Cardiac muscle cell (in vitro differentiated cells and primary cell): ENCODE data around the gene RASL11B. TPM values are rescaled to one million over a fixed set of nuclear protein-coding genes. Genes with fewer than 3 reads are reported as not detected.
A peak's percentile ranks its signal among the peaks of the same experiment; 100 is the strongest.

Source experiments
- DNase-seq, 2 donors: peaks; one replicate each; pipeline versions ENCODE4 v3.0.0 to v3.0.0-alpha.2; 2010 to 2017; ENCODE audit warnings: low read depth in 1 of 2, low spot score in 1 of 2
- H3K27ac ChIP-seq: fragments of 200-600 bp; sonication (generic); 2 replicates; pipeline ENCODE4 v1.5.1; 2016
- H3K27me3 ChIP-seq: fragments of 200-600 bp; sonication (generic); 2 replicates; pipeline ENCODE4 v1.6.0; 2016; ENCODE audit warnings: control low read depth
- H3K36me3 ChIP-seq: fragments of 200-600 bp; sonication (generic); 2 replicates; pipeline ENCODE4 v1.5.1; 2016; ENCODE audit warnings: control low read depth
- H3K4me1 ChIP-seq: fragments of 200-600 bp; sonication (generic); 2 replicates; pipeline ENCODE4 v1.8.1; 2017; ENCODE audit warnings: low read depth, mild to moderate bottlenecking, mixed run types
- H3K4me3 ChIP-seq: fragments of 200-600 bp; sonication (generic); 2 replicates; pipeline ENCODE4 v1.5.1; 2016; ENCODE audit warnings: mild to moderate bottlenecking
- H3K9me3 ChIP-seq: fragments of 200-600 bp; sonication (generic); 2 replicates; pipeline ENCODE4 v1.5.1; 2017; ENCODE audit warnings: low read depth, mild to moderate bottlenecking, control low read depth
- polyA plus RNA-seq: library from polyadenylated mRNA; unstranded; fragments of >200 nt; fragmentation: Nextera tagmentation; extraction: Ambion mirVana; gene quantifications from 2 replicates; pipeline ENCODE4 v1.2.1, GENCODE V29; 2016
- total RNA-seq: library from RNA; depleted of rRNA; stranded (reverse); fragments of >200 nt; gene quantifications from 2 replicates; pipeline ENCODE4 v1.2.3, GENCODE V29; 2016
- TF ChIP-seq, protein P1 (sequence below): IDR thresholded peaks from 2 replicates; pipeline ENCODE4 v1.5.1; 2012; ENCODE audit warnings: low read depth, mild to moderate bottlenecking, low read length

Gene RASL11B
- total and polyA plus RNA-seq, 2 experiments from 2014 or later, result 37.5 to 74.1 TPM

DNA sequence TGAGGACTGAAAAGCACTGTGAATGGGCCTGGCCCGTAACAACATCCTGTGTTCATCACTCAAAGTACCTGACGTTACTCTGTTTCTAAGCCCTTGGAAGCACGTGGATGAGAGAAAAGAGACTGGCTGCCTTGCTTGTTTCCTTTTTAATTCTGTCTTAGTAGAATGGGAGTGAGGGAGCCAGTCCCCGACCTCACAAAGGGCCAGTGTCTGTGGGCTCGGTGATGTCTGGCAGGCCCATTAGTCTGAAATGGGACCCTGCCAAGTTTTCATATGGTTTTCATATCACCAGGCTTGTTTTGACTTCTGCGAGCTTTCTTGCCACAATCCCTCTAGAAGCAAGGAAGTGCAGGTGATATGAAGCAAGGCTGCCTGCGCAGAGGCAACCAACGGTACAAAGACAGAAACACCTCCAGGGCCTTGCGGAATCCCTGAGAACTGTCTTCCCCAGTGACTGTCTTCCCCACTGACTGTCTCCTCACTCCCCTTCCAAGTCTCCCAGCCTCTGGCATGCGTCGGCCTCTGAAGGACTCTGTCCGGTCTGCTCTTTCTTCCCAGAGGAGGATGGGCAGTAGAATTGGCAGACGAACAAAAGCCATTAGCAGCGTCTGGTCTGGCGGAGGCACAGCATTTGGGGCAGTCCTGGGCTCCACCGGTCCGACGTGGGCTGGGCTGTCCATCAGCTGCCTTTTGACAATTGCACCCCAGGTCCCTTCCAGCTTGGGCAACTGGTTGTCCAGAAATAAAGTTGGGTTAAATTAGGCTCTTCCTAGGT lies 20.2 kb upstream of the RASL11B start:
- H3K9me3 ChIP-seq, result no peaks in the 10 kb centered on the region
- H3K36me3 ChIP-seq, result no peaks in the 10 kb centered on the region
- DNase-seq, result peak in 1 of 2 donors; percentile 71
- TF ChIP-seq, protein P1, sequence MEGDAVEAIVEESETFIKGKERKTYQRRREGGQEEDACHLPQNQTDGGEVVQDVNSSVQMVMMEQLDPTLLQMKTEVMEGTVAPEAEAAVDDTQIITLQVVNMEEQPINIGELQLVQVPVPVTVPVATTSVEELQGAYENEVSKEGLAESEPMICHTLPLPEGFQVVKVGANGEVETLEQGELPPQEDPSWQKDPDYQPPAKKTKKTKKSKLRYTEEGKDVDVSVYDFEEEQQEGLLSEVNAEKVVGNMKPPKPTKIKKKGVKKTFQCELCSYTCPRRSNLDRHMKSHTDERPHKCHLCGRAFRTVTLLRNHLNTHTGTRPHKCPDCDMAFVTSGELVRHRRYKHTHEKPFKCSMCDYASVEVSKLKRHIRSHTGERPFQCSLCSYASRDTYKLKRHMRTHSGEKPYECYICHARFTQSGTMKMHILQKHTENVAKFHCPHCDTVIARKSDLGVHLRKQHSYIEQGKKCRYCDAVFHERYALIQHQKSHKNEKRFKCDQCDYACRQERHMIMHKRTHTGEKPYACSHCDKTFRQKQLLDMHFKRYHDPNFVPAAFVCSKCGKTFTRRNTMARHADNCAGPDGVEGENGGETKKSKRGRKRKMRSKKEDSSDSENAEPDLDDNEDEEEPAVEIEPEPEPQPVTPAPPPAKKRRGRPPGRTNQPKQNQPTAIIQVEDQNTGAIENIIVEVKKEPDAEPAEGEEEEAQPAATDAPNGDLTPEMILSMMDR, result no peak
- peaks cover 18% of the 10 kb centered on the region for H3K4me1 ChIP-seq
- H3K27ac ChIP-seq, result no peak overlapping the region
- H3K4me3 ChIP-seq, result no peak overlapping the region
- no peaks in the 10 kb centered on the region for H3K27me3 ChIP-seq

- TF ChIP-seq, protein P1, result no peak
- H3K27ac ChIP-seq, result no peak overlapping the region
Observed at GRCh38 chr4:52842792-52843191, 19.3 kb upstream of the RASL11B start.

DNA sequence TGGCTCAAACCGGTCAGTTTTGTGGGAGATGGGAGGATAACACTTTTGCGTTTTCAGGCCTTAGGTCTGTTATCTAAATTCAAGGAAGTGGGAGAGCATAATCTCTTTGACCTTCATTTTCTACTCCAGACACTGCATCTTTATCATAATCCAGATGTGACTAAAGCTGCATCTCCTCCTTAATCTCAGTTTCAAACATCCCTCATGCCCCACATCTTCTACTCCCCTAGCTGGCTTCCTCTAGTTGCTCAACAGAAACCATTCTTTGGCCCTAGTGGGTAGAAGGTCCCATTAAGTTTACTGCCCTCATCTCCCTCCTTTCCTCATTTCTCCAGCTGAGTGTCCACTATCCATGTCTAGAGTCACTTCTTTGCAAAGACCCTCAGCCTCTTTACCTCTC lies 18.8 kb upstream of the RASL11B start:
- Histone ChIP-seq H3K4me1 (peaks cover 26% of the 10 kb centered on the region), H3K27ac (no peak overlapping the region), H3K36me3 (no peaks in the 10 kb centered on the region), H3K27me3 (no peaks in the 10 kb centered on the region), H3K9me3 (no peaks in the 10 kb centered on the region), H3K4me3 (no peak overlapping the region)
- peak in 1 of 2 donors; percentile 18 for DNase-seq
- TF ChIP-seq, protein P1, result no peak

More at GRCh38 chr4:52842792-52843191, 19.3 kb upstream of the RASL11B start:
- Histone ChIP-seq H3K27me3 (no peaks in the 10 kb centered on the region), H3K9me3 (no peaks in the 10 kb centered on the region), H3K36me3 (no peaks in the 10 kb centered on the region), H3K4me1 (peaks cover 26% of the 10 kb centered on the region), H3K4me3 (no peak overlapping the region)
- no peak for DNase-seq

DNA sequence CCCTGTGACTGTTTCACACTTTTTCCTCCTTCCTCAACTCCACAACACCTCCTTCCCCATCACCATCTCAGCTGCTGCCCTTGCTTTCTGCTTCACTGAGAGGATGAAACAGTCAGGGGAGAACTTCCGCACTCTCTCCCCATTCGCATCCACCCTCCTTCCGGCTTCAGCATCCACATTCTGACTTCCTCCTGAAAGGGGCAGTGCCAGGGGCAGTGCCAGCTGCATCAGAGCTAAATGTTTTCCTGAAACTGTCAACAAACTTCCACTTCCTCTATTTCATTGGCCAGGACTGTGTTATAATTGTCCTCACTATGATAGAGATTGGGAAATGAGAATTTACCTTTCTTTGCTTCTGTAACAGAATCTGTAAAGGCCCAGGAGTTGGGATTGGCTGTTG lies 18.2 kb upstream of the RASL11B start:
- H3K4me3 ChIP-seq, result no peak overlapping the region
- no peaks in the 10 kb centered on the region for H3K36me3 ChIP-seq
- no peak overlapping the region for H3K27ac ChIP-seq
- TF ChIP-seq, protein P1, result no peak
- no peaks in the 10 kb centered on the region for H3K27me3 ChIP-seq
- H3K4me1 ChIP-seq, result peaks cover 26% of the 10 kb centered on the region
- no peak for DNase-seq
- no peaks in the 10 kb centered on the region for H3K9me3 ChIP-seq

DNA sequence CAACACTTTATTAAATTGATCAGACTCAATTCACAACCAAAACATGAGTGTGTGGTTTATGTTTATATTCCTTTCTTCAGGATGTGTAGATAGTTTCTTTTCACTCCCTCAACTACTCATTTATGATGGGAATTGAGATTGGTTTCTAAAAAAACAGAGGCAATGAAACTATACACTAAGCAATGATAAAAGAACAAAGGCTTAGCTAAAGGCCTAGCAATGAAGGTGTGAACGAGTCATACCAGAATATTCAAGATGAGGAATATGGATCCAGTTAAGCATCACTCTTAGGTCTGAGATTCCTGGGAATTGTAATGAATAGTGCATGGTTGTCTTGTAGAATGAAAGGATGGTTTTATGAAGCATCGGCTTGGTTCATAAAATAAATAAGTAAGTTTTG lies 17.5 kb upstream of the RASL11B start:
- Histone ChIP-seq H3K36me3 (no peaks in the 10 kb centered on the region), H3K27ac (no peak overlapping the region), H3K4me1 (peaks cover 26% of the 10 kb centered on the region), H3K4me3 (no peak overlapping the region), H3K9me3 (no peaks in the 10 kb centered on the region), H3K27me3 (no peaks in the 10 kb centered on the region)
- TF ChIP-seq, protein P1, result no peak
- DNase-seq, result no peak
